Tibial artery (tissue), 4 donors: ENCODE data around the gene ITGAV.
"Not testable (repeated sequence)": the region's sequence is repeated elsewhere in the genome, so short reads cannot be mapped to it uniquely, and the experiment has no call there.

Experiments
- DNase-seq, 2 donors: peaks; one replicate each; pipeline ENCODE4 v3.0.0-alpha.2; 2019
- H3K27ac ChIP-seq, 2 donors: fragments of 200-600 bp; sonication (generic) in 1 of 2; 1 replicate in 1 of 2; 2 replicates in 1 of 2; pipeline ENCODE4 v1.5.1; 2018 to 2019; ENCODE audit warnings: mild to moderate bottlenecking in 1 of 2
- H3K27me3 ChIP-seq, 2 donors: fragments of 200-600 bp; sonication (generic) in 1 of 2; one replicate each; pipeline versions ENCODE4 v1.5.1 to v1.6.0; 2016 to 2019
- H3K36me3 ChIP-seq, 3 donors: fragments of 200-600 bp; sonication (generic) in 2 of 3; one replicate each; pipeline ENCODE4 v1.5.1; 2016 to 2019; ENCODE audit warnings: mild to moderate bottlenecking in 2 of 3
- H3K4me1 ChIP-seq, 4 donors: fragments of 200-600 bp; sonication (generic) in 2 of 4; 1 replicate in 3 of 4; 2 replicates in 1 of 4; pipeline ENCODE4 v1.5.1; 2016 to 2019
- H3K4me3 ChIP-seq, 2 donors: fragments of 200-600 bp; sonication (generic) in 1 of 2; 1 replicate in 1 of 2; 2 replicates in 1 of 2; pipeline ENCODE4 v1.5.1; 2018 to 2019; ENCODE audit warnings: mild to moderate bottlenecking in 2 of 2
- H3K9me3 ChIP-seq, 3 donors: fragments of 200-600 bp; sonication (generic) in 1 of 3; one replicate each; pipeline ENCODE4 v1.5.1; 2016 to 2019
- intact Hi-C: fragments of 100-400 bp; cut with DNase I; formaldehyde crosslinking; loops from one replicate; pipeline ENCODE4 v1.15.0; 2023; ENCODE audit warnings: low total_unique reads
- TF ChIP-seq, protein P1 (sequence below), 2 experiments: fragments of 200-600 bp in 1 of 2; fragments of 450-650 bp in 1 of 2; IDR thresholded peaks; one replicate each; pipeline ENCODE4 v1.5.1; 2017 to 2019; ENCODE audit warnings: antibody characterized with exemption in 2 of 2, mild to moderate bottlenecking in 1 of 2, moderate library complexity in 1 of 2

Gene ITGAV

DNA sequence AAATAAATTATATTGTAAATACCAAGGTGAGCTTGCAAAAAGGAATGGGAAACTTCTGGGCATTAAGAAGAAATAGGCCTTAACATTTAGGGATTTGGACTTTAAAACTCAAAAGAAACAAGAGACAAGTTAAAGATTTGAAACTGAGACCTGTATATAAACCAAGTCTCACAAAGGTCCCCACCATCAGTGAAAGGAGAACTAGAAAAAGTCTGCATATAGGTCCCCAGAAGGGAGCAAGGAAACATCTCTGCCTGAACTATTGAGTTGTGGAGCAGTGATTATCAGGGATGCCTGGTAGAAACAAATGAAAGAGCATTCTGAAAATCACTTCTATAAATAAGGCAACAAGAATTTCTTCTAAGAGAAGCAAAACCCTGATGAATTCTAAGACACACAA lies 30.5 kb upstream of the ITGAV start:
- H3K27ac ChIP-seq: no peak overlapping the region
- H3K4me3 ChIP-seq: no peak overlapping the region
- no peak for DNase-seq
- no peaks in the 10 kb centered on the region for H3K4me1 ChIP-seq
- TF ChIP-seq, protein P1, sequence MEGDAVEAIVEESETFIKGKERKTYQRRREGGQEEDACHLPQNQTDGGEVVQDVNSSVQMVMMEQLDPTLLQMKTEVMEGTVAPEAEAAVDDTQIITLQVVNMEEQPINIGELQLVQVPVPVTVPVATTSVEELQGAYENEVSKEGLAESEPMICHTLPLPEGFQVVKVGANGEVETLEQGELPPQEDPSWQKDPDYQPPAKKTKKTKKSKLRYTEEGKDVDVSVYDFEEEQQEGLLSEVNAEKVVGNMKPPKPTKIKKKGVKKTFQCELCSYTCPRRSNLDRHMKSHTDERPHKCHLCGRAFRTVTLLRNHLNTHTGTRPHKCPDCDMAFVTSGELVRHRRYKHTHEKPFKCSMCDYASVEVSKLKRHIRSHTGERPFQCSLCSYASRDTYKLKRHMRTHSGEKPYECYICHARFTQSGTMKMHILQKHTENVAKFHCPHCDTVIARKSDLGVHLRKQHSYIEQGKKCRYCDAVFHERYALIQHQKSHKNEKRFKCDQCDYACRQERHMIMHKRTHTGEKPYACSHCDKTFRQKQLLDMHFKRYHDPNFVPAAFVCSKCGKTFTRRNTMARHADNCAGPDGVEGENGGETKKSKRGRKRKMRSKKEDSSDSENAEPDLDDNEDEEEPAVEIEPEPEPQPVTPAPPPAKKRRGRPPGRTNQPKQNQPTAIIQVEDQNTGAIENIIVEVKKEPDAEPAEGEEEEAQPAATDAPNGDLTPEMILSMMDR (IDR thresholded peaks at IDR 0.05): no peak
- H3K27me3 ChIP-seq: no peaks in the 10 kb centered on the region
- intact Hi-C loops: no loop called here
- no peaks in the 10 kb centered on the region for H3K36me3 ChIP-seq
- no peaks in the 10 kb centered on the region for H3K9me3 ChIP-seq

DNA sequence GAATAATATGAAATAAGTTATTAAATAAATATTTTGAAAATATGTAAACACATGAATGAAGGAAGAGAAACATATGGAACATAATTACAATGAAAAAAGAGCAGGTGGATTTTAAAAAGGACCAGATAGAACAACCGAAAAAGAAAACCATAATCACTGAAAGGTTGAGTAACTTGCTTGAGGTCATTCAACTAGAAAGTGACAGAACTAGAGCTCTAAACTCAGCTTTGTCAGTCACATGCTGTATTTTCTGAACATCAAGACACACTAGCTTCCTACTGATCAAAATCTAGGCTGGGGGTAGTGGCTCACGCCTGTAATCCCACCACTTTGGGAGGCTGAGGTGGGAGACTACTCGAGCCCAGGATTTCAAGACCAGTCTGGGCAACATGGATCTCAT lies 30.0 kb upstream of the ITGAV start:
- no peak for DNase-seq
- no peak overlapping the region for H3K27ac ChIP-seq
- H3K9me3 ChIP-seq: no peaks in the 10 kb centered on the region
- no peaks in the 10 kb centered on the region for H3K27me3 ChIP-seq
- no peak overlapping the region for H3K4me3 ChIP-seq
- no peaks in the 10 kb centered on the region for H3K4me1 ChIP-seq
- TF ChIP-seq, protein P1 (IDR thresholded peaks at IDR 0.05): no peak
- intact Hi-C loops: no loop called here
- no peaks in the 10 kb centered on the region for H3K36me3 ChIP-seq

DNA sequence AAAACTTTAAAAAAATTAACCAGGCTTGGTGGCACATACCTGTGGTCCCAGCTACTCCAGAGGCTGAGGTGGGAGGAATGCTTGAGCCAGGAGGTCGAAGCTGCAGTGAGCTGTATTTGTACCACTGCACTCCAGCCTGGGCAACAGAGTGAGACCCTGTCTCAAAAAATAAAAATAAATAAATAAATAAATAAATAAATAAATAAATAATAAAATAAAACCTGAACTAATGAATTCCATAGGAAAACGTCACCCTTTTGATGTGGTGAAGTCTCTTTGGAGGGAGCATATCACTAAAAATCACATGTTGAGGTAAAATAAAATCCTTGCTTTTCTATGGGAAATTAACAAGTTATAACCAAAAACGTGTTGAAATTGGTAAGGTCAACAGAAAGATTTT lies 29.6 kb upstream of the ITGAV start:
- Histone ChIP-seq H3K4me3 (no peak overlapping the region), H3K27me3 (no peaks in the 10 kb centered on the region), H3K36me3 (no peaks in the 10 kb centered on the region), H3K9me3 (no peaks in the 10 kb centered on the region), H3K27ac (no peak overlapping the region), H3K4me1 (no peaks in the 10 kb centered on the region)
- DNase-seq: no peak
- intact Hi-C loops: no loop called here
- TF ChIP-seq, protein P1 (IDR thresholded peaks at IDR 0.05): no peak

DNA sequence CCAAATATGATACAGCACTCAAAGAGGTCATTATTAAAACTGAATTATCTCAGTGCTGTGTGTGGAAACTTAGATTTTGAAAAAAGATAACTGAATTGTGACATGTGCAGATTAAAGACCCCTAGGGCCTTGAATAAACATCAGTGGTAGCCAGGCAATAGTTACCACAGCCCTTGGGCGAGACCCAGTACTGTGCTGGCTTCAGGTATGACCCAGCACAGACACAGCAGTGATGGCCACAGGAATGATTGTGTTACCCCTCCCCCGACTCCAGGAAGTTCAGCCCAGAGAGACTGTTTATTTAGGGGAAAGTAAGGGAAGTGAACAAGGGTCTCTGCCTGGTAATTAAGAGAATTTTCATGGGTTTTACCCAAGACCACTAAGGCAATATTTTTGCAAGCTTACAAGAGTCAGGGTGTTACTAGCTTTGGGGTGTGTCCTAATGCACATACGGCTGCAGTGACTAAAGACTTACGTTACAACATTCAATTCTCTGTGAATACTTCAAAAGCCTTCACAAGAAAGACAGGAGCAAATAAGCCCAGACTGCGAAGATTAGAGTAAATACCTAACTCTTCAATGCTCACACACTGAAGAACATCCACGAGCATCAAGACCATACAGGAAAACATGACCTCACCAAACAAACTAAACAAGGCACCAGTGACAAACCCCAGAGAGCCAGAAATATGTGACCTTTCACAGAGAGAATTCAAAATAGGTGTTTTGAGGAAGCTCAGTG lies 28.2 kb upstream of the ITGAV start:
- Histone ChIP-seq H3K9me3 (no peaks in the 10 kb centered on the region), H3K27me3 (no peaks in the 10 kb centered on the region), H3K4me3 (no peak overlapping the region), H3K36me3 (no peaks in the 10 kb centered on the region), H3K27ac (no peak overlapping the region), H3K4me1 (no peaks in the 10 kb centered on the region)
- intact Hi-C loops: no loop called here
- TF ChIP-seq, protein P1 (IDR thresholded peaks at IDR 0.05): no peak
- no peak for DNase-seq

DNA sequence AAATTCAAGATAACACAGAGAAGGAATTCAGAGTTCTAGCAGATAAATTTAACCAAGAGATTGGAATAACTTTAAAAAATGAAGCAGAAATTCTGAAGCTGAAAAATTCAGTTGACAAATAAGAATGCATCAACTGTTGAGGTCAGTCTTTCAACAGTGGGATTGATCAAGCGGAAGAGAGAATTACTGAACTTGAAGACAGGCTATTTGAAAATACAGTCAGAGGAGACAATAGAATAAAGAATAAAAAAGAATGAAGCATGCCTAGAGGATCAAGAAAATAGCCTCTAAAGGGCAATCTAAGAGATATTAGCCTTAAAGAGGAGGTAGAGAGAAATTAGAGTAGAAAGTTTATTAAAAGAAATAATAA lies 27.7 kb upstream of the ITGAV start:
- Histone ChIP-seq H3K9me3 (no peaks in the 10 kb centered on the region), H3K4me3 (no peak overlapping the region), H3K27me3 (no peaks in the 10 kb centered on the region), H3K4me1 (no peaks in the 10 kb centered on the region), H3K27ac (no peak overlapping the region), H3K36me3 (no peaks in the 10 kb centered on the region)
- no peak for DNase-seq
- intact Hi-C loops: no loop called here
- TF ChIP-seq, protein P1 (IDR thresholded peaks at IDR 0.05): no peak

DNA sequence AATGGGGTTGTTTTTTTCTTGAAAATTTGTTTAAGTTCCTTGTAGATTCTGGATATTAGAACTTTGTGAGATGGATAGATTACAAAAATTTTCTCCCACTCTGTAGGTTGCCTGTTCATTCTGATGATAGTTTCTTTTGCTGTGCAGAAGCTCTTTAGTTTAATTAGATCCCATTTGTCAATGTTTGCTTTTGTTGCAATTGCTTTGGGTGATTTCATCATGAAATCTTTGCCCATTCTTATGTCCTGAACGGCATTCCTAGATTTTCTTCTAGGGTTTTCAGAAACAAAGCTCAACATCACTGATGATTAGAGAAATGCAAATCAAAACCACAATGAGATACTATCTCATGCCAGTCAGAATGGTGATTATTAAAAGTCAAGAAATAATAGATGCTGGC lies 21.3 kb upstream of the ITGAV start:
- H3K36me3 ChIP-seq, DNase-seq, H3K27ac ChIP-seq, H3K4me3 ChIP-seq, H3K9me3 ChIP-seq, H3K4me1 ChIP-seq, intact Hi-C loops, H3K27me3 ChIP-seq: not testable (repeated sequence)

DNA sequence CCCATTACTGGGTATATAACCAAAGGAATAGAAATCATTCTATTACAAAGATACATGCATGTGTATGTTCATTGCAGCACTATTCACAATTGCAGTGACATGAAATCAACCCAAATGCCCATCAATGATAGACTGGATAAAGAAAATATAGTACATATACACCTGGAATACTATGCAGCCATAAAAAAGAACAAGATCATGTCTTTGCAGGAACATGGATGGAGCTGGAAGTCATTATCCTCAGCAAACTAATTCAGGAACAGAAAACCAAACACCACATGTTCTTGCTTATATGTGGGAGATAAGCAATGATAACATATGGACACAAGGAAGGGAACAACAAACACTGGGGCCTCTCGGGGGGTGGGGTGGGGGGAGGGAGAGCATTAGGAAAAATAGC lies 20.7 kb upstream of the ITGAV start:
- DNase-seq, H3K9me3 ChIP-seq, H3K4me1 ChIP-seq, H3K4me3 ChIP-seq, H3K27me3 ChIP-seq, H3K27ac ChIP-seq, H3K36me3 ChIP-seq, intact Hi-C loops: not testable (repeated sequence)
